Endothelial cell (in vitro differentiated cells): ENCODE data around the gene COX19. TPM values are rescaled to one million over a fixed set of nuclear protein-coding genes. Genes with fewer than 3 reads are reported as not detected.

ENCODE experiments used
- DNase-seq: peaks from one replicate; pipeline ENCODE4 v3.0.0; 2021; ENCODE audit warnings: low spot score
- H3K27ac Mint-ChIP-seq: one replicate; pipeline ENCODE4 v1.8.0; 2021; ENCODE audit warnings: mixed read lengths, inconsistent platforms; ENCODE audit not compliant: unreplicated experiment
- H3K27me3 Mint-ChIP-seq: one replicate; pipeline ENCODE4 v1.8.0; 2021; ENCODE audit warnings: mild to moderate bottlenecking, moderate library complexity, mixed read lengths, inconsistent platforms; ENCODE audit not compliant: unreplicated experiment
- H3K36me3 Mint-ChIP-seq: one replicate; pipeline ENCODE4 v1.8.0; 2021; ENCODE audit warnings: mild to moderate bottlenecking, low read depth, mixed read lengths, inconsistent platforms; ENCODE audit not compliant: unreplicated experiment
- H3K4me1 Mint-ChIP-seq: one replicate; pipeline ENCODE4 v1.8.0; 2021; ENCODE audit warnings: mild to moderate bottlenecking, mixed read lengths, inconsistent platforms; ENCODE audit not compliant: unreplicated experiment
- H3K4me3 Mint-ChIP-seq: one replicate; pipeline ENCODE4 v1.8.0; 2021; ENCODE audit warnings: mild to moderate bottlenecking, mixed read lengths, inconsistent platforms; ENCODE audit not compliant: unreplicated experiment
- H3K9me3 Mint-ChIP-seq: one replicate; pipeline ENCODE4 v1.8.0; 2021; ENCODE audit warnings: mixed read lengths, inconsistent platforms; ENCODE audit not compliant: unreplicated experiment
- CTCF ChIP-seq: fragments of 200-600 bp; sonication (generic); IDR thresholded peaks from one replicate; pipeline ENCODE4 v1.5.0; 2021; ENCODE audit warnings: antibody characterized with exemption; ENCODE audit not compliant: unreplicated experiment
- total RNA-seq: library from RNA; stranded (reverse); fragmentation: NEBNext Ultra II Directional; extraction: Animal tissue kit (Norgen Biotek cat#: 25700); gene quantifications from one replicate; pipeline ENCODE4 v1.2.1, GENCODE V29; 2021; ENCODE audit not compliant: unreplicated experiment

The COX19 gene
- total RNA-seq, 1 donor from 2014 or later, result 10.2 TPM

GRCh38 chr7:979886-980571 lies 4.7 kb upstream of the COX19 start:
- H3K4me1 Mint-ChIP-seq, result no peaks in the 10 kb centered on the region
- H3K36me3 Mint-ChIP-seq, result no peaks in the 10 kb centered on the region
- no peak for TF ChIP-seq CTCF
- H3K27ac Mint-ChIP-seq, result no peak overlapping the region
- H3K9me3 Mint-ChIP-seq, result no peaks in the 10 kb centered on the region
- no peaks in the 10 kb centered on the region for H3K27me3 Mint-ChIP-seq
- no peak overlapping the region for H3K4me3 Mint-ChIP-seq
- DNase-seq, result no peak

- no peak for TF ChIP-seq CTCF
- Mint-ChIP-seq H3K27me3 (peaks cover 7% of the 10 kb centered on the region), H3K4me3 (no peak overlapping the region), H3K27ac (no peak overlapping the region), H3K4me1 (peaks cover 7% of the 10 kb centered on the region), H3K9me3 (no peaks in the 10 kb centered on the region), H3K36me3 (no peaks in the 10 kb centered on the region)
- no peak for DNase-seq
Measured at GRCh38 chr7:979151-979550, 3.8 kb upstream of the COX19 start.

- no peak for TF ChIP-seq CTCF
- peaks cover 8% of the 10 kb centered on the region for H3K4me1 Mint-ChIP-seq
- H3K27me3 Mint-ChIP-seq, result peaks cover 7% of the 10 kb centered on the region
- no peak for DNase-seq
- H3K9me3 Mint-ChIP-seq, result no peaks in the 10 kb centered on the region
- H3K36me3 Mint-ChIP-seq, result no peaks in the 10 kb centered on the region
- no peak overlapping the region for H3K27ac Mint-ChIP-seq
- no peak overlapping the region for H3K4me3 Mint-ChIP-seq
Measured at GRCh38 chr7:978416-979091, 3.2 kb upstream of the COX19 start.

- Mint-ChIP-seq H3K4me1 (peaks cover 8% of the 10 kb centered on the region), H3K36me3 (no peaks in the 10 kb centered on the region), H3K27me3 (peaks cover 7% of the 10 kb centered on the region), H3K27ac (no peak overlapping the region), H3K9me3 (no peaks in the 10 kb centered on the region), H3K4me3 (no peak overlapping the region)
- no peak for TF ChIP-seq CTCF
- DNase-seq, result no peak
Measured at GRCh38 chr7:978049-978346, 2.6 kb upstream of the COX19 start.

GRCh38 chr7:977326-978048 lies 2.1 kb upstream of the COX19 start:
- Mint-ChIP-seq H3K36me3 (no peaks in the 10 kb centered on the region), H3K27me3 (peaks cover 7% of the 10 kb centered on the region), H3K4me1 (peaks cover 8% of the 10 kb centered on the region), H3K9me3 (no peaks in the 10 kb centered on the region), H3K4me3 (no peak overlapping the region), H3K27ac (no peak overlapping the region)
- DNase-seq, result no peak
- no peak for TF ChIP-seq CTCF
